ENCODE measurements around the gene MAD1L1.

The MAD1L1 gene

GRCh38 chr7:2093215-2093842 lies 139.4 kb downstream of the MAD1L1 start:
- DNase-seq: no peak

DNA sequence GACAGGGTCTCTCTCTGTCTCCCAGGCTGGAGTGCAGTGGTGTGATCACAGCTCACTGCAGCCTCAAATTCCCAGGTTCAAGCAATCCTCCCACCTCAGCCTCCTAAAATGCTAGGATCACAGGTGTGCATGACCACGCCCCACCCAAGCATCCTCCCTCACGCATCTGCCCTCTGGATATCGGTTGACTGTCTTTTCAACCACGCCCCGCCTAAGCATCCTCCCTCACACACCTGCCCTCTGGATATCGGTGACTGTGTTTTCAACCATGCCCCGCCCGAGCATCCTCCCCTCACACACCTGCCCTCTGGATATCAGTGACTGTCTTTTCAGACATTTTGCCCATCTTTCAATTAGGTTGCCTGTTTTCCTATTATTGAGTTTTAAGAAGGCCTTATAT lies 140.5 kb downstream of the MAD1L1 start:
- no peak for DNase-seq

DNA sequence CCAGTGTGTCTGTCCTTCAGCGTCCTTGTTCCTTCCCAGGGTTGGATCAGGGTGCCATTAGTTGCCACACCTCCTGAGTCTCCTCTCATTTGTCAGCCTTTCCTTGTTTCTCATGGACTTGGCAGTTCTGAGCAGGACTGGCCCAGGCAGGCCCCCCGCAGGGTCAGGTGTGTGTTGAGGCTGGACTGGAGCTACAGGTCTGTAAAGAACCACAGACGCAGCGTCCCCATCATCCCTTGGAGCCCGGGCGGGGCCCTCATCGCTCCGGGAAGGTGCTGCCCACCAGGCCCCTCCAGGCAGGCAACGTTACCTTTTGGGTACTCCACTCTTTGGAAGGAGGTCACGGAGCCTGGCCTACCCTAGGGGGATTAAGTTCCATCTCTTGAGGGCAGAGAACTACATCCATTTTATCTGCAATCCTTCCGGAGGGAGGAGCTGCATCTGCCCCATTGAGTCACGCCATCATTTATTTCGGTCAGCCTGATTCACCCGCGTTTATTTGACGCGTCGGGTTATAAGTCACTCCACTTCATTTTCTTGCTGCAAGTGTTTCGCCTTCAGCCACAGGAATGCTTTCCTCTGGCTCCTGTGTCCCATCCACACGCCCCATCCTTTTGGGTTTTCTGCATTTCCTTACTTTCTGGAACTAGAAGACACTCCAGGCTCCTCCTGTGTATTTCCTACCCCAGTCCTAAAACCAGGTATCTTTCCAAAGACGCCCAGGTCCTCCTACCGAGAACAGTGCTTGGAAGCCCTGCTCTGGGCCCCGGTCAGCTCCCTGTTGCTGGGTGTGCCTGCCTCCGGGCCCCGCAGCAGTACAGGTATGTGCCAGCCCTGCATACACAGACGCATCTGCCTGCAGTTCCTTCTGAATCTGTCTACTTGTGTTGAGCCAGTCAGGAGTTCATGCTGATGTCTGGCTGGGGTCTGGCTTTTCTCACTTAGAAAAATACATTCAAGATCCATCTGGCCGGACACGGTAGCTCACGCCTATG lies 141.9 kb downstream of the MAD1L1 start:
- DNase-seq: no peak

DNA sequence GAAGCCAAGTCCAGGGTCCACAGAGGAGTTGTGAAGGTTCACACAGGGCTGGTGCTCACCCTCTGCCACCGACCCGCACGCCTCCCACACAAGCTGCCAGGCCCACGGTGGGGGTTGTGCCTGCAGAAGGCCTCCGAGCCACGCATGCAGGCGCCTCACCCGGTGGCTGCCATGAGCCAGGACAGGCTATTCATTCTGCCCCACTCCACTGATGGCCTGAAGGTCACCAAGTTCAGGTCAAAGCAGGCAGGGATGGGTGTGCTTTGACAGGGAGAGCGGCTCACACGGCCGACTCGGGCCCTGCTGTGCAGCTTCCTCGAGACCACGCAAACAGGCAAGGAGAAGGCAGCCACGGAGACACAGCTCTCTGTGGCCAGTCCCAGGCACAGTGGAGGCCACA lies 143.9 kb downstream of the MAD1L1 start:
- no peak for DNase-seq

DNA sequence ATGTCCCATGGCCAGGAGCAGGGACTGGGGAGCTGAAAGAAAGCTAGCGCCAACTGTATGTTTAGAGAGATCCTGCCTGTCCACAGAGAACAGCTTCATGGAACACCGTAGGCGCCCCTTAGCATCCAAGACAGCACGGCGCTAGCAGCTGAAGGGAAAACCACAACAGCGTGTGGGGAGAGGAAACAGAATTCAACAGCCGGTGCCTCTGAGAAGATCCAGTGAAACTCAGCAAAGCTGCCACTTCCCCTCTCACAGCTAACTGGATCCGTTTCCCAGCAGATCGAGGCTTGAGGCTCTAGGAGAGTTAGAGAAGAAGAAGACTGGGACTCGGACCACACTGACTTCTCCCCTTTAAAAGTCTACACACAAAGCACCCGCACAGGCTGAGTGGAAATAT lies 145.0 kb downstream of the MAD1L1 start:
- peak in 4 of 56 donors; percentile 11 to 35 (median 22) for DNase-seq

- peak in 15 of 56 donors; percentile 10 to 55 (median 27) for DNase-seq
Measured at GRCh38 chr7:2086229-2086628, 146.5 kb downstream of the MAD1L1 start.

DNA sequence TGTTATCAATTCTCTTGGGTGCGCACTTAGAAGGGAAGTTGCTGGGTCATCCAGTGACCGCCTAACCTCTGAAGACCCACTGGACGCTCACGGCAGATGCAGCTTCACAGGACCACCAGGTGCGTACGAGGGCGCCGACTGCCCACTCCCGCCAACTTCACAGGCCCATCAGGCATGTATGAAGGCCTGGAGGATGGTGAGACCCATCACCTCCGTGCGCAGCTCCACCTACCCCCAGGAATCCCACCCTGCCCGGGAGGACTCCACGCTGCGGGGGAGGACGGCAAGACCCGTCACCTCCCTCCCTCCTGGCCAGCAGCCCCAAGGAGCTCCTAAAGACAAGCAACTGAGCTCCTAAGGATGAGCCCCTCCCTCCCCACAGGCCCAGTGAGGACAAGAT lies 146.9 kb downstream of the MAD1L1 start:
- DNase-seq: no peak

DNA sequence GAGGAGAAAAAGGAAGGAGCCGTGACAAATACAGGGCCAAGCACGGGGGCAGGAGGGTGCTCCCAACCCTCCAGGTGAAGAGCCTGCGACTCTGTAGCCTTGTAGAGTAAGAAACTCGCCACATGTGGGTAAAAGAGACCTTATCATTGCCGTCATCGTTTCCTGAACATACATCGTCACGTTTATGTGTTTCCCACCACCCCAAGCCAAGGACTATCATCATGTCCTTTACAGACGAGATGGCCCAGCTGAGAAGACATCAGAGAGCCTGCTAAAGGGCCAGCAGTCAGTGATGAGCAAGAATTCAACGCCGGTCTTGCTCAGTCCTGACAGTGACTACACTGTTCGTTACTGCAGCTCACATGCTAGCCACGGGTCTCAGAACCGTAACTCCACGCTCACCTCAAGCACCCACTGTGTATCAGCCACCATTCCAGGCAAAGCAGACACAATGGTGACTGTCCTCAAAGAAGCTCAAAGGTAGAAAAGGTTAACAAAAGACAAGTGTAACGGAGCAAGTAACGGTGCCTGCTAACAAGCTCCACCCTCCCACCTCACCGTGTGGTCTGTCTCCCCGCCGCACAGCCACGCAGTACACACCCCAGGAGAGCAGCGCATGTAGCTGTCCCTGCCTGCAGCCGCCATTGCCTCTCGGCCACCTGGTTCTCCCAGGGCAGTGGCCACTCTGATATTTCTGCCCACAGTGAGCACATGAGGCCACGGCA lies 147.8 kb downstream of the MAD1L1 start:
- DNase-seq: no peak

DNA sequence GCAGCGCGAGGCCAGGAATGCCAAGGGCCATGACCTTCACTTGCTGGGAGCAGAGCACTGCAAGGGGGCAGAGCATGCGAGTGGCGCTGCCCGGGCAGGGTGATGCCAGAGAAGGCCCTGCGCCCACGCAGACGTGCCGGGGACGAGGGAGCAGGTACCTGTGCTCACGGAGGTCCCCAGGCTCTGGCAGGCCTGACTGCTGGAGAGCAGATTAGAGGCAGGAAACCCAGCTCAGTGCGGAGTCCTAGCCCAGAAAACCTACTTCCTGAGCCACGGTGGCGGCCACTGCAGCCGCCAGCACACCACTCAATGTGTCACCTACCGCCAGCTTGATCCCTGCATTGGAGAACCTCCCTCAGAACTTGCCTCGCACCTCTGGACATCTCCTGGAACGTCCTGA lies 148.4 kb downstream of the MAD1L1 start:
- DNase-seq: no peak

DNA sequence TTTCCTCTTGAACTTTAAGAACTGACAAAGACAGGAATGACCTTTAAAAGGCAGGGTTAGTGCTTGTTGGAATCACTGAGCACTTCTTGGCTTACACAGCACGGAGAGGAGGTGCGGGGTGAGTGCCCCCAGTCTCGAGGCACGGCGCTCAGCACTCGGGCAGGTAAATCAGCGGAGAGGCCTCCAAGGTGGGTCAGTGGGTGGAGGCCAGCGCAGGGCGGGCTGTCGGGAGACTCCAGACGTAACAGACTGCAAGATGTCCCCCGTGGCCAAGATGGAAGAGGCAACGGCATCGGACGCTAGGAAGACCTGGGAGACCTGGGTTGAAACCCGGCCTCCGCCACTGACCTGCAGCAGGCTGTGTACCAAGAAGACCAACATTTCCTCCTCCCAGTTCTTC lies 149.4 kb downstream of the MAD1L1 start:
- DNase-seq: no peak

- peak in 3 of 56 donors; percentile 9 to 30 (median 21) for DNase-seq
Measured at GRCh38 chr7:2082139-2082998, 150.4 kb downstream of the MAD1L1 start.

- no peak for DNase-seq
Measured at GRCh38 chr7:2081526-2082135, 151.1 kb downstream of the MAD1L1 start.

DNA sequence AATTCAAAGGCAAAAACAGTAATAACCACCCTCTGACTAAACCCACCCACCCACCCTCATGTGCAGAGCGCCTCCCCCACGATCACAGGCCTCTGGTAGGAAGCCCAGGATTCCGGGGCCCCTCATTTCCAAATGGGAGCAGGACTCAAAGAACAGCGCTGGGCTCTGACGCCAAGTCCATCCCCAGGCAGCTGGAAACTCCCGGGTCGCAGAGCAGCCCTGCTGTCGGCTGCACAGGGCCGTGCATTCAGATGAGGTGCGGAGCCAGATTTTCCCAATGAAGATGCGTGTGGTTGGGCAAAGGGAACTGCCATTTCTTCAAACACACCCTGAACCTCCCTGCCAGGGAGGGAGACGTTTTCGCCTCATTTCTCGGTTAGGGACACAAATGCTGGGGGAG lies 152.3 kb downstream of the MAD1L1 start:
- DNase-seq: no peak

- DNase-seq: no peak
Measured at GRCh38 chr7:2080060-2080387, 152.7 kb downstream of the MAD1L1 start.

DNA sequence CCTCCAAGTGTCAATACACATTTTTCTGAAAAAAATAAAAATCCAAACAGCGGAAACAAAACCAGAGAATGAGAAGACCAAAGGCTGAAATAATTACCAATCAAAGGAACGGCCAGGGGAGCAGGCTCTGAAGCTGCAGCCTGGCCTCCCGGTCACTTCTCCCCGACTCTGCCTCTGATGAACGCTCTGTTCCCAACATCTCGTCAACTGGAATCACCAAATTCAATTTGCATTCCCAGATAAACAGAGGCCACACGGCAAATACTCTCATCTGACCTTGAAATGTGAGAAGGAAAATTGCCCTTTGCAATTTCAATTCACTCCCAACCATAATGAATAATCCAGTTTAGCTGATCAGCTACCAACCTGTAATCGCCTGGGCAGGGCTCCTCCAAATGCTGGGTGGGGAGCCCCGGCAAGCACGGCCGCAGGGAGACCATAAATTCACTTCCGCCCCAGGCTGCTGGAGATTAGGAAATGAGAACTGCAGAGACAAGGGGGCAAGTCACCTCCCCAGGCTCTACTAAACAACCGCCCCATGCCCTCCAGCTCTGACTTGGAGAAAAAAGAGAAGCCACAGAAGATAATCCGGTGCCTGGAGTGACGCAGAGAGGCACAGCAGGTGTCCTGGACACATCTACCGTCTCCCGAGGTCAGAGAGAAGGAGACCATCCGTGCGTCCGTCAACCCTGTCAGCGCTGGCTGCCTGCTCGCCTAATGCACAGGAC lies 153.2 kb downstream of the MAD1L1 start:
- no peak for DNase-seq

DNA sequence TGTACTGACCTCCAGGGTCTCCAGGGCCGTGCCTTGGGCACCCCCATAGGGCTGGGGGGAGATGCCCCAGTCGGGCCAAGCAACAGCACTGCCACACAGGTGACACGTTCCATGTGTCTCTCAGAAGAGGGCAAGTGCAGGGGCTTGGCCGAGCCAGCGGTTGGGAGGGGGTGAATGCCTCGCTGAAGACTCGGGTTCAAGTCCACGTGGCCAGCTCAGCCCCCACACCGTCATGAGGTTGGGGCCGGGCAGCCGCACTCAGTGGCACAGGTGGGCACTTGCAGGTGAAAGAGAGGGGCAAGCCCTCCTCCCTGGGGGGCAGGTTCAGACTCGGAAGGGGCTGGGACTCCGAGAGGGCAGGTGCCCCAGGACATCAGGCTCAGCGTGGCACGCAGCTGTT lies 153.8 kb downstream of the MAD1L1 start:
- DNase-seq: no peak

GRCh38 chr7:2076649-2077064 lies 156.1 kb downstream of the MAD1L1 start:
- no peak for DNase-seq

- no peak for DNase-seq
Measured at GRCh38 chr7:2075811-2076210, 156.9 kb downstream of the MAD1L1 start.

DNA sequence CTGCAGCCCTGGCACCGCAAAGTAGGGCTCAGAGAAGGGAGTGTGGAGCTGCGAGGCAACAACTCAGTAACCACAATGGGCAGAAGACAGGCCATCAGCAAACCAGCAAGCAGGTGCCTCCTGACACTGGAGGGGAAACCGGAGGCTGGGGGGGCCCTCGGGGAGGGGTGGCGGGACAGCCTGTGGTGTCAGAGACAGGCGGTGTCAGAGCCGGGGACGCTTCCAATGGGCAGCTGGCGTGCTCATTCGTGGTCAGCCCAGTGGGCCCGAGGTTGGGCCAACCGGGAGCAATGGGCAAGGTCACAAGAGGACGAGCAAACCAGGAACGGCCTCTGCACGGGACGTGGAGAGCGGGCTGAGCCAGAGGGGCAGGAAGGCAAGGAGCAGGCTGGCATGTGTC lies 158.1 kb downstream of the MAD1L1 start:
- no peak for DNase-seq

DNA sequence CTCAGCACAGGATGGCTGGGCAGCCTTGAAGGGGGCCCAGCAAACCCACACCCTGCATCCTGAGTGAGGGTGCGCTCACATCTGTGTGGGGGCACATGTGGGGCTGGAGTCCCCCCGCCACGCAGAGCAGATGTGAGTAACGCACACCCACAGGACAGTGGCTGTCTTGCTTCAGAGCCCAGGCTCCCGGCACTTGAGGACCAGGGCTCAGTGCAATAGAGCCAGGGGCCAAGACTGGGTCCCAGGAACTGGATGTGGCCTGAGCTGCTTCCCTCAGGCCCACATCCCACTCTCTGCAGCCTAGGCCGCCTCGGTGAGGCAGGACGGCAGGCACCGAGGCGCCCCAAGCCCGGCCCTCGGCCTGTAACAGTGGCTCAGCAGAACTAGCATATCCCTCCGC lies 159.9 kb downstream of the MAD1L1 start:
- no peak for DNase-seq
